ENCODE results near the gene C5AR1.
"Not testable (repeated sequence)": the region's sequence is repeated elsewhere in the genome, so short reads cannot be mapped to it uniquely, and the experiment has no call there.

Gene C5AR1

GRCh38 chr19:47365455-47365854 lies 55.8 kb downstream of the C5AR1 start:
- DNase-seq: not testable (repeated sequence)

GRCh38 chr19:47370045-47370611 lies 60.5 kb downstream of the C5AR1 start:
- no peak for DNase-seq

- no peak for DNase-seq
Observed at GRCh38 chr19:47371261-47371660, 61.6 kb downstream of the C5AR1 start.
